G401 (cell line): ENCODE data around the gene NTN1. TPM values are rescaled to one million over a fixed set of nuclear protein-coding genes. Genes with fewer than 3 reads are reported as not detected.

Experiments used
- DNase-seq: peaks from one replicate; pipeline ENCODE4 v3.0.0-alpha.2; 2015; ENCODE audit warnings: low spot score
- in situ Hi-C: cut with HindIII; loops from 2 replicates; pipeline ENCODE4 v1.10.0; 2016; ENCODE audit warnings: low sequenced_read_pairs, mixed read lengths
- total RNA-seq: library from RNA; depleted of rRNA; stranded (reverse); fragments of >200 nt; shearing (Covaris generic); gene quantifications from 2 replicates; pipeline ENCODE4 v1.2.3, GENCODE V29; 2014

Gene NTN1
- total RNA-seq, 1 experiment from 2014 or later: not detected

GRCh38 chr17:9028988-9029570 is 7.8 kb downstream of the NTN1 start:
- in situ Hi-C loops: no loop called here
- DNase-seq: no peak

DNA sequence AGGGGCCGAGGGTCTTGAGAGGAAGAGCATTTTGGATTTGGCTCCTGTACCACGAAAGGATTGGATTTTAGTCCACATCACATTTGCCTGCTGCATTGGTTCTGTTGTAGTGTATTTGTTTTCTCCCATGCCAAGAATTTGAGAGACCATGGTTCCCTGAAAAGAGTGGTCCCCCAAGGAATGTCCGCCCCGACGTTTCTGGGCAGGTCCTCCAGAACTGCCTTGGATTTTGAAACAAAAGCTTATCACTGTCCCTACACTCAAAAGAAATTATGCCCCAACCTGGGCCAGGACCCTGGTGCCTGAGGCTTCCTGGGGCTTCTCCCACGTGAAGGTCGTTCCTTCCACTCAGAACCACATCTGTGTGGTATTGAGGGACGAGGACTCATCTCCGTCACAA is 10.8 kb downstream of the NTN1 start:
- in situ Hi-C loops: no loop called here
- DNase-seq: no peak

DNA sequence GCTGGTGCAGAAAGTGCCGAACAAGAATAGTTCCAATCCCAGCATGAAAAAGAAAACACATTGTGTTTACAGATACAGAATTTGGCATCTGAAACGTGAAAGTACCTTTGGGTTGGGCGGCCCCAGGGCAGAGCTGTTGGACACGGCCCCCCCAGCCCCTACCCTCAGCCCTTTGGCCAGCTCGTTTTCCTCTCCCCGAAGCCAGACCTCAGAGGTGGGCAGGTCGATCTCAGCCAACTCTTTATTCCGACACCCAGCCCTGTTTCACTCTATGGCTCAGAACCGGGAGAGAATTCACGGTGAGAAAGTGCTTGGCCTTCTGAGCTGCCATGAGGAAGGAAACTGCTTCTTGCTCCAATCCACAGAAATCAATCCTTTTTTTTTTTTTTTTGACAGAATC is 11.3 kb downstream of the NTN1 start:
- no peak for DNase-seq
- in situ Hi-C loops: no loop called here

- DNase-seq: no peak
- in situ Hi-C loops: no loop called here
Measured at GRCh38 chr17:9035249-9035648, 13.9 kb downstream of the NTN1 start.

DNA sequence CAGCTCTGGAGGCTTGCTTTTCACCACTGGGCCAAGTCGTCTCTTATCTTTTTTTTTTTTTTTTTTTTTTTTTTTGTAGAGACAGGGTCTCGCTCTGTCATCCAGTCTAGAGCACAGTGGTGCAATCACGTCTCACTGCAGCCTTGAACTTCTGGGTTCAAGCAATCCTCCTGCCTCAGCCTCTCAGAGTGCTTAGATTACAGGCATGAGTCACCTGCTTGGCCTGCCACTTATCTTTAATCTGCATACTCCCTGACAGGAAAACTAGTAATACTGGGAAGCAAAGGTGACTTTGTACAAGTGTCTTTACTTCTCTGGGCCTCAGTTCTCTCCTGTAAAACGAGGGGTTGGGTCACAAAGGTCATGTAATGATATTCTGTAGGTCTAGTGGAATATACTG is 15.0 kb downstream of the NTN1 start:
- in situ Hi-C loops: no loop called here
- DNase-seq: no peak

GRCh38 chr17:9037736-9038135 is 16.4 kb downstream of the NTN1 start:
- no peak for DNase-seq
- in situ Hi-C loops: no loop called here

GRCh38 chr17:9038380-9038779 is 17.1 kb downstream of the NTN1 start:
- in situ Hi-C loops: no loop called here

DNA sequence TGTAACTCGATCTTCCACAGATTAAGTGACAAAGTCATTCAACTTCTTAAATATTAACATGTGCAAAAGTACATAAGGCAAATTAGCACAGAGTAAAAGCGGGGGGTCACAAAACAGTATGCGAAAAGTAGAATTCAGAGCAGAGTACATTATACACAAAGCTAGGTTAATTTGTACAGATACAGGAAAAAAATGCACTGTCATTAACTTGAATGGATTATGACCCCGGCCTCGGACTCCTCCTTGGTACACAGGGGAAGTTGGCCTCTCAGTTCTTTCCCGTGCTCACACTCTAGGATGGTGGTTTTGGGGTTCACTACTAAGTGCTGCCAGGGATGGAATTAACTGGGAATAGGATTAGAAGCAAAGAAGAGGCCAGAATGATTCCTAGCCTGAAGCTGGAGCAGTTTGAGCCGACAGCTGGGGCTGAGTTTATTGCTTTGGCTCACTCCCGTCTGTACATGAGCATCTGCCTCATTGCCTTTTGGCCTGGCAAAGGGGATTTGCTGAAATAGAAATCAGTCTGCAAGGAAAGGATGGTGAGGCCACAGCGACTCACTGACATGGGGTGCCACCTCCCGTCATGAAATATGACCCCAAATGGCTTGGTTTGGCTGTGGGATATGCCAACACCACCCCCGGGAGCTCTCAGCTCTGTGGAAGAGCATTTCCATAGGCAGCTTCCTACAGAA is 23.6 kb downstream of the NTN1 start:
- peak; percentile 26 for DNase-seq
- in situ Hi-C loops: no loop called here

More at GRCh38 chr17:9038380-9038779, 17.1 kb downstream of the NTN1 start:
- no peak for DNase-seq

DNA sequence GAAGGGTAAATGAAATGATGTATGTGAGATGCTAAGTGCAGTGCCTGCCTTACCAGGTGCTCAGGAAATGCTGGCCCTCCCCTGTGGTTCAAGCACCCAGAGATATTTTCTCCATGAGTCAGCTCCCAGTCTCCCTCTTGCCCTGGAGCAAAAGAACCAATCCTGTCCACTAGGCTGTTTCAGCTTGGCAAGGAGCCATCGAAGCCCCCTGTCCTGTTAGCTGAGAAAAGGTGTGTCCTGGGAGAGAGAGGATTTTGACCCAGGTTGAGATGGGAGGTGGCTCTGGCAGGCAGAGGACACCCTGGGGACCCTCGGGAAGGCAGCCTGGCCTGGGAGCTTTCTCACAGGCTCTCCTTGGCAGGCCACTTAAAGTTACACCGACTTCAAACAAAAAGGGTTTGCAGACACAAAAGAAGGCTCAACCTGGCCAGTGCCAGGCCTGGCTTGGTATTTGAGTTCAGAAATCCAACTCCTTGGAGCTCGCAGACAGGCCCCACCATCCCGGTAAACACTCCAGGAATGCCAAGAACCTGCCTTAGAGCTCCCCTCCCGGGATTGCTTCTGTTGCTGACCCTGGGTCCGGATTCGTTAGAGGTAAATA is 29.6 kb downstream of the NTN1 start:
- DNase-seq: no peak
- in situ Hi-C loops: no loop called here

- in situ Hi-C loops: no loop called here
Measured at GRCh38 chr17:9051561-9051960, 30.3 kb downstream of the NTN1 start.

GRCh38 chr17:9052921-9053320 is 31.6 kb downstream of the NTN1 start:
- DNase-seq: no peak
- in situ Hi-C loops: no loop called here

More at GRCh38 chr17:9051561-9051960, 30.3 kb downstream of the NTN1 start:
- DNase-seq: no peak

DNA sequence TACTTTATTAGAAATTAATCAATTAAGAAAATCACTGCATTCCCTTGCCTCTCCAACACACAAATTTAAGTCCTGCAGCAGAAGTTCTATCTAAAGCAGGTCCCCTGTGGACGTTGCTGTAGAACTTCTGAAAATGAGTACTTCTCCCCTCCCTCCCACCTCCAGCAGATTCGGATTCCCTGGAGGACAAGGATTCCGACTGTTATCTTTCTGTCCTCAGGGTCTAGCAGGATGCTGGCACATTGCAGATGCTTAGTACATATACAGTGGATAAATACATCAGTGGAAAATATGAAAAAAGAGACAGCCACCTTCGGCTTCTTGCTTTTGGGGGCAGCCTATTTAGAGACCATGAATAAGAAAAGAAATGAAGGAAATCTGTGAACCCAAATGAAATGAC is 32.1 kb downstream of the NTN1 start:
- in situ Hi-C loops: no loop called here
- no peak for DNase-seq

GRCh38 chr17:9054126-9054975 is 33.0 kb downstream of the NTN1 start:
- DNase-seq: no peak
- in situ Hi-C loops: no loop called here

- in situ Hi-C loops: no loop called here
- DNase-seq: no peak
Measured at GRCh38 chr17:9055281-9055680, 34.0 kb downstream of the NTN1 start.

DNA sequence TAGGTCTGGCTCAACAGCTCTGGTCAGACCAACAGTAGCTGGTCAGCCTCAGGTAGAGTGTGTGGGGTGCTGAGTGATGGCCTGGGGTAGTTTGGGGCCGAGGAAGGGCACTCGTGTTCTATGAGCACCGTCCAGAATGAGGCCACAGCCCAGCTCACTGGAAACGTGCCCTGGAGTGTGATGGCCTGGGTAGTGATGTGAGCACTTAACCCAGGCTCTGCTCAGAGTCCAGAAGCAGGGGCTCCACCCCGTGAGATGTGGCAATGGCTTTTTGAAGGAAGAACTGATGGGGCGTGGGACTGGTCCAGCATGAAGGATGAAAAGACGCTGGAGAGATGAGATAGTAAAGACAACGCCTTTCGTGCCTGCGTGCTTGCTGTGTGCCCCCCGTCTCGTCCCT is 35.3 kb downstream of the NTN1 start:
- DNase-seq: no peak
- in situ Hi-C loops: no loop called here

DNA sequence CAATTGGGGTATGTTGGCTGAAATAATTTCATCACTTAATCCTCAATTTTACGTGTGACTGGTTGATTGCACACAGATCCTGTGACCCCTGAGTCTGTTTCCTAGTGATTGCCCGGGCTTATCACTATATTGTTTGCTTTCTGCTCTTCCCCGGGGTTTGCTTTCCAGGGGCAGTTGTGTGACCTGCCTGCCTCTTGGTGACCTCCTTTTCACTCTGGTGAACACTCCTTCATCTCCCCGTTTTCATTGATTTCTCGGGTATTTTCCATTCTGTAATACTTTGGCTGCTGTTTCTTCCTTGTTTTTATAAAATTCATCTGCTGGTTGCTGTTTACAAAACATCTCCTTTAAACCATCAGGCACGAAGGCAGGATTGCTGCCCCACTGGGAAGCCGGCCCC is 36.0 kb downstream of the NTN1 start:
- no peak for DNase-seq
- in situ Hi-C loops: no loop called here

DNA sequence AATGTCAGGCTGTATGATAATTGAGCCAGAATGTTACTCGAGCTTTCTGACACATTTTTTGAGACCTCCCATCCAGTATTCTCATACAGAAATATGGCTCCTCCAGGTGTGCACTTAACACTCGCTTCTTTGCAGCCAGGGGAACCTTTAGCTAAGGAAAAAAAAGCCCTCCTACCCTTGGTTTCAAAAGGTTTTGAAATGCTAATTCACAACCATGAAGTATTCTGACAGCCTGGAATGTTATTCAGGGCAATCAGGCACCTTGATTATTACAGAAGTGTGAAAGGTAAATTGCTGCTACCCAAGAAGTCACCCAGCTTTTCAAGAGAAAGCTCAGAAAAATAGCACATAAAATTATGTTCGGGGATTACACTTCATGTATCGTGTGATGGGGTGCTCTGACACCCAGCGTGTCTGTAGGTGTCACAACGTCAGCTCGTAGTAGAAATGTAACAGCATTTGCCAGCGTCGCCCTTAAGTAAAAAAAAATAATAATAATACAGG is 41.1 kb downstream of the NTN1 start:
- in situ Hi-C loops: no loop called here
- DNase-seq: no peak

DNA sequence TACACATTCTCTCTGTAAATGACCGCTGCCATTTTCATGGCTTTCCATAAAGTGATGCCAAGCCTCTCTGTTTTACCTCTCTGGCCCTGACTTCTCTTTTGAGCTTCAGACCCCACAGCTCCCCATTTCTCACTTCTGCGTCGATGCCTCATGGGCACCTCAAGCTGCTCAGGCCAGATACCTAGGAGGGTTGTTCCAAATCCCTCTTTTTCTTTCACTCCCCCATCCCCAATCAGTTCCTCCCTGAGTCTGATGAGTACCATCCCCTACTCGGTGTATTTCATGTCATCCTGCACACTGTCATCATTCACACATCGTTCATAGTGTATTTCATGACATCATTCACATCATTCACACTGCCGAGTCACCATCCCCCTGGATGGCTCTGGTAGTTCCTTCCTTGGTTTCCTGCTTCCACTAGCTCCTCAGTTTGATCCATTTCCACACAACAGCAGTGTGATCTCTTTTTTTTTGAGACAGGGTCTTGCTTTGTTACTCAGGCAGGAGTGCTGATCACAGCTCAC is 43.1 kb downstream of the NTN1 start:
- in situ Hi-C loops: no loop called here
- DNase-seq: no peak

DNA sequence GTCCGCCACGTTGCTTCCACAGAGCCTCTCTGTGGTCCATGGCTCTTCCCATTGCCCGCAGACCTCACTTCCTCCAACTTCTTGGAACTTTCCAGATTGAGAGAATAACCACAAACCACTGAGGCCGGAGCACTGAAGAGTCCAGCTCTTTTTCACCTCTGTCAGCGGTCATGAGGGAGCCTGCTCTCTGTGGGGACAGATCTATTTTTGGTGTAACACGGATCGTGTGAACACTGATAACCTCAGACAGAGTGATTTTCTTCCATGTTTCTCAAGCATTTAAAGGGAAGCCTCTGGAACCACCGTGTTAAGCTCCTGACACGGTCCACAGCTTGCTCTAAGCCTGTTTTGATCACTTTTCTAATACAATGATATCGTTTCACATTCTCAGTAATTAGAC is 49.7 kb downstream of the NTN1 start:
- in situ Hi-C loops: no loop called here
- no peak for DNase-seq
